ENCODE measurements around the gene MRPS30.

Gene MRPS30

GRCh38 chr5:44844744-44845143 is 36.0 kb downstream of the MRPS30 start:
- TF ChIP-seq SPI1 (IDR thresholded peaks at IDR 0.05; ENCODE audit: borderline replicate concordance, low read depth), result no peak
- no peak for TF ChIP-seq POLR2AphosphoS5 (IDR thresholded peaks at IDR 0.05; ENCODE audit: low read depth)
- no peak for TF ChIP-seq CTCF (IDR thresholded peaks at IDR 0.05; ENCODE audit: insufficient read depth, low read length)
- no peak for TF ChIP-seq REST (IDR thresholded peaks at IDR 0.05; ENCODE audit: insufficient replicate concordance, low read depth)
- TF ChIP-seq GABPA (IDR thresholded peaks at IDR 0.05; ENCODE audit: low read depth), result no peak
- H3K27me3 ChIP-seq (ENCODE audit: insufficient read depth, poor library complexity, severe bottlenecking), result no peaks in the 10 kb centered on the region
- H3K27ac ChIP-seq (replicated peaks), result no peak overlapping the region
- H3K4me3 ChIP-seq (replicated peaks; ENCODE audit: insufficient read depth, low read length), result no peak overlapping the region
- DNase-seq (ENCODE audit: low read depth in 1 of 2, low spot score in 1 of 2), result no peak

GRCh38 chr5:44845777-44846176 is 37.0 kb downstream of the MRPS30 start:
- no peak overlapping the region for H3K4me3 ChIP-seq (replicated peaks; ENCODE audit: insufficient read depth, low read length)
- no peak for DNase-seq (ENCODE audit: low read depth in 1 of 2, low spot score in 1 of 2)

More at GRCh38 chr5:44845777-44846176, 37.0 kb downstream of the MRPS30 start:
- Histone ChIP-seq H3K27ac (replicated peaks) (no peak overlapping the region), H3K27me3 (ENCODE audit: insufficient read depth, poor library complexity, severe bottlenecking) (no peaks in the 10 kb centered on the region)
- TF ChIP-seq REST (IDR thresholded peaks at IDR 0.05; ENCODE audit: insufficient replicate concordance, low read depth) (no peak), SPI1 (IDR thresholded peaks at IDR 0.05; ENCODE audit: borderline replicate concordance, low read depth) (no peak), POLR2AphosphoS5 (IDR thresholded peaks at IDR 0.05; ENCODE audit: low read depth) (no peak), CTCF (IDR thresholded peaks at IDR 0.05; ENCODE audit: insufficient read depth, low read length) (no peak), GABPA (IDR thresholded peaks at IDR 0.05; ENCODE audit: low read depth) (no peak)

All from HL-60 (cell line).